Raji (cell line): Measurements from ENCODE around the gene ADAMTS2.

Experiments
- POLR2A ChIP-seq: IDR thresholded peaks from 2 replicates; pipeline ENCODE4 v1.6.1; 2011; ENCODE audit warnings: low read depth, low read length, control low read depth; ENCODE audit not compliant: insufficient read depth

The ADAMTS2 gene

GRCh38 chr5:179340465-179340864, 4.8 kb downstream of the ADAMTS2 start:
- TF ChIP-seq POLR2A: no peak

GRCh38 chr5:179339996-179340395, 5.3 kb downstream of the ADAMTS2 start:
- TF ChIP-seq POLR2A: no peak

GRCh38 chr5:179339081-179339480, 6.2 kb downstream of the ADAMTS2 start:
- TF ChIP-seq POLR2A: no peak

GRCh38 chr5:179337796-179338676, 7.2 kb downstream of the ADAMTS2 start:
- TF ChIP-seq POLR2A: no peak

GRCh38 chr5:179336871-179337795, 8.1 kb downstream of the ADAMTS2 start:
- TF ChIP-seq POLR2A: no peak

- no peak for TF ChIP-seq POLR2A
These were observed 9.0 kb downstream of the ADAMTS2 start for GRCh38 chr5:179336126-179336870.

- TF ChIP-seq POLR2A: no peak
These were observed 11.2 kb downstream of the ADAMTS2 start for GRCh38 chr5:179333796-179334761.

GRCh38 chr5:179332741-179333290, 12.4 kb downstream of the ADAMTS2 start:
- no peak for TF ChIP-seq POLR2A

GRCh38 chr5:179331591-179332375, 13.5 kb downstream of the ADAMTS2 start:
- TF ChIP-seq POLR2A: no peak

GRCh38 chr5:179330186-179330900, 14.9 kb downstream of the ADAMTS2 start:
- TF ChIP-seq POLR2A: no peak

GRCh38 chr5:179328291-179328690, 17.0 kb downstream of the ADAMTS2 start:
- no peak for TF ChIP-seq POLR2A

- TF ChIP-seq POLR2A: no peak
These were observed 18.1 kb downstream of the ADAMTS2 start for GRCh38 chr5:179327021-179327735.
